Prostate gland (tissue), 2 donors: ENCODE results near the gene PTPN1. TPM values are rescaled to one million over a fixed set of nuclear protein-coding genes. Genes with fewer than 3 reads are reported as not detected.
A peak's percentile ranks its signal among the peaks of the same experiment; 100 is the strongest.

Experiments used
- DNase-seq: peaks from one replicate; pipeline ENCODE4 v3.0.0-alpha.2; 2019; ENCODE audit warnings: low spot score
- H3K27ac ChIP-seq, 2 donors: fragments of 200-600 bp; sonication (generic); 2 replicates each; pipeline ENCODE4 v1.5.1; 2017 to 2019
- H3K27me3 ChIP-seq: fragments of 200-600 bp; sonication (generic); replicated peaks from 2 replicates; pipeline ENCODE4 v1.5.1; 2019; ENCODE audit not compliant: insufficient read depth
- H3K36me3 ChIP-seq, 2 donors: fragments of 200-600 bp; sonication (generic); 1 replicate in 1 of 2; 2 replicates in 1 of 2; pipeline versions ENCODE4 v1.5.1 to v1.8.1; 2017 to 2019
- H3K4me1 ChIP-seq: fragments of 200-600 bp; sonication (generic); replicated peaks from 2 replicates; pipeline ENCODE4 v1.5.1; 2019
- H3K4me3 ChIP-seq, 2 donors: fragments of 200-600 bp; sonication (generic); 2 replicates each; pipeline ENCODE4 v1.5.1; 2017 to 2019
- H3K9me3 ChIP-seq: fragments of 200-600 bp; sonication (generic); 2 replicates; pipeline ENCODE4 v1.5.1; 2017
- CTCF ChIP-seq, 4 experiments: fragments of 200-600 bp in 2 of 4; fragments of 450-650 bp in 2 of 4; sonication (generic) in 2 of 4; IDR thresholded peaks; 1 replicate in 3 of 4; 2 replicates in 1 of 4; pipeline ENCODE4 v1.5.1; 2016 to 2019; ENCODE audit warnings: antibody characterized with exemption in 4 of 4, mild to moderate bottlenecking in 2 of 4, moderate library complexity in 2 of 4
- POLR2A ChIP-seq: fragments of 450-650 bp; IDR thresholded peaks from one replicate; pipeline ENCODE4 v1.6.1; 2016; ENCODE audit warnings: antibody characterized with exemption, mild to moderate bottlenecking
- POLR2AphosphoS5 ChIP-seq: sonication (generic); formaldehyde crosslinking; IDR thresholded peaks from one replicate; pipeline ENCODE4 v1.6.1; 2017; ENCODE audit warnings: antibody characterized with exemption
- WGBS: methylation state at CpG from one replicate; pipeline ENCODE4 v1.1.5; 2018; 5-methylcytosine and 5-hydroxymethylcytosine counted together
- intact Hi-C: fragments of 100-400 bp; cut with DNase I; formaldehyde crosslinking; loops from one replicate; pipeline ENCODE4 v1.14.2; 2022
- total RNA-seq, 2 donors: library from RNA; depleted of rRNA; stranded (reverse); fragments of >200 nt; gene quantifications; one replicate each; pipeline ENCODE4 v1.1.0, GENCODE V29; 2016

Gene PTPN1
- total RNA-seq, 2 donors from 2014 or later: 28.5 to 46.6 TPM

DNA sequence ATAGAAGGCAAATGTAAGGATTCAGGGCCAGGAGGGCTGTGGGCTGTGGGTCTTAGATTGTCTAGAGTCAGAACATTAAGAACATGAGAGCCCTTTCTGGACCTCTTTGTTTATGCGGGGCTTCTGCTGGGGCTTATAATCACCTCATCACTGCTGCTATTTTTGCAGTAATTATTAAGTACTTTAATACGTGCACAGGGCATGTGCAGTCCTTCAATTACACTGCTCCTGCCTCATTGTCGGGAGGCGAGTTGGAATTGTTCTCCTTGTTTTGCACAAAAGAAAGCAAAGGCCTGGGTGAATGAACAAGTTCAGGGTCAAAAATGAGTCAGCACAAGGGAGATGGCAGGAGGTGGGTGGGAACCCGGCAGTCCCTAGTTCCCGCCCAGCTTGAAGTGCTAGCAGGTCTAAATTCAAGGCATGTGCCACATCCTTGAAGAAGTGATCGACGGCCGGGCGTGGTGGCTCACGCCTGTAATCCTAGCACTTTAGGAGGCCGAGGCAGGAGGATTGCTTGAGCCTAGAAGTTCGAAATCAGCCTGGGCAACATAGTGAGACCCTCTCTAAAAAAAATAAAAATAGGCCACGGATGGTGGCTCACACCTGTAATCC is 34.4 kb upstream of the PTPN1 start:
- no peak for DNase-seq
- Histone ChIP-seq H3K36me3 (no peaks in the 10 kb centered on the region), H3K4me3 (no peak overlapping the region), H3K4me1 (no peaks in the 10 kb centered on the region), H3K27me3 (no peaks in the 10 kb centered on the region), H3K9me3 (no peaks in the 10 kb centered on the region), H3K27ac (no peak overlapping the region)
- no peak for TF ChIP-seq POLR2AphosphoS5
- no peak for TF ChIP-seq CTCF (IDR thresholded peaks at IDR 0.05)
- no peak for TF ChIP-seq POLR2A
- intact Hi-C loops: loop anchor here (5.0 to 10.0 kb wide), 2 partner anchors 97 to 269 kb away; no protein-coding TSS in a partner anchor
- WGBS: 78% methylated on average over 14 of the region's 14 CpGs

DNA sequence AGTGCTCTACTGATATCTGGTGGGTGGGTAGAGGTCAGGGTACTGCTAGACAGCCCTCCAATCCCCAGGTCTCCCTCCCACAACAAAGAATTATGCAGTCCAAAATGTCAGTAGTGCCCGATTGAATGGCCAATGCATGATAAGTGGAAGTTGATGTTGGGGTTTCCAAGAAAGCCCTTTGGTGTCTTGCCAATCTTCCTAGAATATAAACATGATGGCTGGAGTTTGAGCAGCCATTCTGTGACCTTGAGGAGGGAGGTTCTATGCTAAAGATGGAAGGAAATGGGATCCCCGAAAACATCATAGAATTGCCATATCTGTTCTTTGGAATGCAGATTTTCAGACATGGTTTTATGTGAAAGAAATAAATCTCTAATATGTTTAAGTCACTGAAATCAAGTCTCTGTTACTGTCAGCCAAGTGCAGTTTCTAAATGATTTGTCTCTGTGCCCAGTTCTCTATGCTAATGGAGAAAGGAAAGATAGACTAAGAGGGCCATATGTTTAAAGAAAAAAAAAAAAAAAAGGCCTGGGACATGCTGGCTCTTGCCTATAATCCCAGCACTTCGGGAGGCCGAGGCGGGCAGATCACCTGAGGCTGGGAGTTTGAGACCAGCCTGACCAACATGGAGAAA is 32.8 kb upstream of the PTPN1 start:
- DNase-seq: no peak
- Histone ChIP-seq H3K4me3 (no peak overlapping the region), H3K36me3 (no peaks in the 10 kb centered on the region), H3K27ac (no peak overlapping the region), H3K27me3 (no peaks in the 10 kb centered on the region), H3K9me3 (no peaks in the 10 kb centered on the region), H3K4me1 (no peaks in the 10 kb centered on the region)
- WGBS: 79% methylated on average over 5 of the region's 5 CpGs
- TF ChIP-seq POLR2AphosphoS5 (no peak), POLR2A (no peak), CTCF (IDR thresholded peaks at IDR 0.05) (no peak)
- intact Hi-C loops: loop anchor here (5.0 to 10.0 kb wide), 2 partner anchors 95 to 267 kb away; no protein-coding TSS in a partner anchor

DNA sequence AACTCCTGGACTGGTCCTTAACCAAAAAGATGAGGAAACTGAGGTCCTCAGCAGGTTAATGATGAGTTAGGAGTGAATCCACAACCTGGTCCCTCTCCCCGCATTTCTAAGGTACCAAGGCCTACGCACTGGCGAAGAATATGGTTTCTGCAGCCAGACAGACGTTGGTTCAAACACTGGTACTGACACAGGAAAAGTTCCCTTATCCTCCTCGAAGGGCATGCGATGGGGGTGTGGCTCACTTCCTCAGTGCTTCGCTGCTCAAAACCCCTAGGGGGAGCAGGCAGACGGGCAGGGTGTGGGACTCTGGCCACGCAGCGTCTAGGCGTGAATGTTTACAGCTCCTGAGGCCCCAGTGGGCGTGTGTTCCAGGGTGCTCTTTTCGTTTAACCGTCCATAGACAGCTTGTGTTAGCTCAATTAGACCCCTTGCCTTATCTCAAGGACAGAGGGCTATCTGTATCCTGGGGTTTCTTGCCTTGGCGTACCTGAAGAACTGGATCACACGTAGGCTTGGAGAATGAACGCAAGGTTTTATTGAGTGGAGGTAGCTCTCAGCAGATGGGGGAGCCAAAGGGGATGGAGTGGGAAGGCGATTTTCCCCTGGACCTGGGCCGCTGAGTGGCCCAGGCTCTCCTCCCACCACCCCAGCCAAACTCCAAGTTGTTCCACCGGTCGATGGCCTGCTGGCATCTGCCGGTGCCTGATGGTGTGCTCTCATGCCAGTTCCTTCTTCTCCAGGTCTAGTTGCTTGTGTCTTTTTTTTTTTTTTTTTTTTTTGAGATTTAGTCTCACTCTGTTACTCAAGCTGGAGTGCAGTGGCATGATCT is 31.8 kb upstream of the PTPN1 start:
- intact Hi-C loops: loop anchor here (5.0 to 10.0 kb wide), 2 partner anchors 94 to 266 kb away; no protein-coding TSS in a partner anchor

GRCh38 chr20:50481741-50482140 is 28.4 kb upstream of the PTPN1 start:
- TF ChIP-seq POLR2AphosphoS5 (no peak), CTCF (IDR thresholded peaks at IDR 0.05) (no peak), POLR2A (no peak)
- no peak overlapping the region for H3K4me3 ChIP-seq
- no peak overlapping the region for H3K27ac ChIP-seq
- no peak for DNase-seq
- H3K36me3 ChIP-seq: no peaks in the 10 kb centered on the region
- no peaks in the 10 kb centered on the region for H3K4me1 ChIP-seq
- no peaks in the 10 kb centered on the region for H3K9me3 ChIP-seq
- intact Hi-C loops: no loop called here
- H3K27me3 ChIP-seq: no peaks in the 10 kb centered on the region
- 71% methylated on average over 3 of the region's 3 CpGs for WGBS

More for the DNA sequence above, 31.8 kb upstream of the PTPN1 start:
- TF ChIP-seq POLR2AphosphoS5: no peak
- no peak for TF ChIP-seq POLR2A
- TF ChIP-seq CTCF (IDR thresholded peaks at IDR 0.05): peak in 3 of 4 experiments; percentile 34 to 72 (median 59)
- WGBS: 58% methylated on average over 22 of the region's 22 CpGs
- DNase-seq: peak; percentile 36
- Histone ChIP-seq H3K36me3 (no peaks in the 10 kb centered on the region), H3K27me3 (no peaks in the 10 kb centered on the region), H3K4me3 (no peak overlapping the region), H3K27ac (no peak overlapping the region), H3K4me1 (no peaks in the 10 kb centered on the region), H3K9me3 (no peaks in the 10 kb centered on the region)
